GM23248 (cell line): ENCODE results near the gene LMO4.

Experiments used
- EZH2 ChIP-seq: fragments of 200-600 bp; sonication (generic); IDR thresholded peaks from 2 replicates; pipeline ENCODE4 v1.6.1; 2018; ENCODE audit warnings: antibody characterized with exemption, mild to moderate bottlenecking; ENCODE audit not compliant: insufficient read depth, poor library complexity, severe bottlenecking
- EZH2phosphoT487 ChIP-seq: fragments of 200-600 bp; sonication (generic); IDR thresholded peaks from 2 replicates; pipeline ENCODE4 v1.6.1; 2018; ENCODE audit warnings: antibody characterized with exemption, moderate library complexity, mild to moderate bottlenecking, low read depth; ENCODE audit not compliant: insufficient read depth

DNA sequence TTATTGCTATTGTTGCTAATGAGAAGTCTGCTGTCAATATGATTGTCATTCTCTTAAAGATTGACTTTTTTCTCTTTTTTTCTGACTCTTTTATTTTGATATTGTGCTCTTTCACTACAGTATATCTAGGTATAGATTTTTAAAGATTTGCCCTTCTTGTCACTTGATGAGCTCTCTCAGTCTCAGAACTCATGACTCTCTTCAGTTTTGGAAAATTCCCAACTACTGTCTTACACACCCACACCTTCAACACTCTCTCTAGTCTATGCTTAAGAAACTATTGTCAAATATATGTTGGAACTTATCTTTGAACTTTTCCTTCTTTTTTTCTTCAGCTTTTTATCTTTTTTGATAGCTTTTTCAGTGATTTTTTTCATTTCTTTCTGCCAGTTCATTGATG is 50.6 kb downstream of the LMO4 start:
- no peak for TF ChIP-seq EZH2phosphoT487
- no peak for TF ChIP-seq EZH2
